Neural progenitor cell (in vitro differentiated cells): ENCODE measurements around the gene PAH. TPM values are rescaled to one million over a fixed set of nuclear protein-coding genes. Genes with fewer than 3 reads are reported as not detected.

Source experiments
- DNase-seq: peaks from one replicate; pipeline ENCODE4 v3.0.0-alpha.2; 2016; ENCODE audit warnings: low spot score
- H2AFZ ChIP-seq: fragments of 200-600 bp; sonication (generic); replicated peaks from 2 replicates; pipeline ENCODE4 v1.6.1; 2016; ENCODE audit warnings: antibody characterized with exemption
- H3F3A ChIP-seq: fragments of 200-600 bp; sonication (generic); 2 replicates; pipeline ENCODE4 v1.6.1; 2016; ENCODE audit warnings: antibody characterized with exemption, low read depth
- H3K27ac ChIP-seq: fragments of 200-600 bp; sonication (generic); 2 replicates; pipeline ENCODE4 v1.5.1; 2016; ENCODE audit warnings: mild to moderate bottlenecking
- H3K27me3 ChIP-seq: fragments of 200-600 bp; sonication (generic); 2 replicates; pipeline ENCODE4 v1.6.1; 2016; ENCODE audit warnings: mild to moderate bottlenecking, moderate library complexity
- H3K36me3 ChIP-seq: fragments of 200-600 bp; sonication (generic); 2 replicates; pipeline ENCODE4 v1.5.1; 2016
- H3K4me1 ChIP-seq: fragments of 200-600 bp; sonication (generic); 2 replicates; pipeline ENCODE4 v1.6.1; 2016; ENCODE audit warnings: mixed run types
- H3K4me2 ChIP-seq: fragments of 200-600 bp; sonication (generic); 2 replicates; pipeline ENCODE4 v1.6.1; 2016
- H3K4me3 ChIP-seq: fragments of 200-600 bp; sonication (generic); 2 replicates; pipeline ENCODE4 v1.5.1; 2016
- H3K79me2 ChIP-seq: fragments of 200-600 bp; sonication (generic); 2 replicates; pipeline ENCODE4 v1.6.1; 2016; ENCODE audit warnings: low read depth
- H3K9ac ChIP-seq: fragments of 200-600 bp; sonication (generic); 2 replicates; pipeline ENCODE4 v1.6.1; 2016
- H3K9me3 ChIP-seq: fragments of 200-600 bp; sonication (generic); 2 replicates; pipeline ENCODE4 v1.5.1; 2016; ENCODE audit warnings: low read depth
- H4K20me1 ChIP-seq: fragments of 200-600 bp; sonication (generic); 2 replicates; pipeline ENCODE4 v1.6.1; 2016; ENCODE audit warnings: low read depth
- H3K27ac Mint-ChIP-seq: 3 replicates; pipeline ENCODE4 v1.8.0; 2021; ENCODE audit warnings: mixed read lengths
- H3K27me3 Mint-ChIP-seq: 2 replicates; pipeline ENCODE4 v1.8.0; 2022; ENCODE audit warnings: low read depth, mild to moderate bottlenecking, inconsistent platforms, moderate library complexity, mixed read lengths; ENCODE audit not compliant: insufficient read depth
- H3K36me3 Mint-ChIP-seq: 3 replicates; pipeline ENCODE4 v1.8.0; 2021; ENCODE audit warnings: mixed read lengths
- H3K4me1 Mint-ChIP-seq: 3 replicates; pipeline ENCODE4 v1.8.0; 2021; ENCODE audit warnings: mixed read lengths
- H3K4me3 Mint-ChIP-seq: 3 replicates; pipeline ENCODE4 v1.8.0; 2021; ENCODE audit warnings: mild to moderate bottlenecking, moderate library complexity, mixed read lengths
- H3K9me3 Mint-ChIP-seq: 3 replicates; pipeline ENCODE4 v1.8.0; 2020; ENCODE audit warnings: mixed read lengths
- CTCF ChIP-seq: fragments of 200-600 bp; sonication (generic); IDR thresholded peaks from 2 replicates; pipeline ENCODE4 v1.5.1; 2017; ENCODE audit warnings: antibody characterized with exemption, mild to moderate bottlenecking
- EZH2 ChIP-seq: fragments of 200-600 bp; sonication (generic); IDR thresholded peaks from 2 replicates; pipeline ENCODE4 v1.6.1; 2017; ENCODE audit warnings: antibody characterized with exemption, mild to moderate bottlenecking, moderate library complexity
- EZH2phosphoT487 ChIP-seq: fragments of 200-600 bp; sonication (generic); IDR thresholded peaks from 2 replicates; pipeline ENCODE4 v1.6.1; 2017; ENCODE audit warnings: antibody characterized with exemption
- total RNA-seq: library from RNA; depleted of rRNA; stranded (reverse); fragments of >200 nt; gene quantifications from 2 replicates; pipeline ENCODE4 v1.2.3, GENCODE V29; 2015; ENCODE audit warnings: low replicate concordance

Gene PAH
- total RNA-seq, 1 donor from 2014 or later, result 0.07 TPM

GRCh38 chr12:102800565-102800964, 116.5 kb downstream of the PAH start:
- H3K4me1 Mint-ChIP-seq, result peaks cover 2% of the 10 kb centered on the region

GRCh38 chr12:102799229-102799628, 117.8 kb downstream of the PAH start:
- Mint-ChIP-seq H3K27me3 (peaks cover 4% of the 10 kb centered on the region), H3K27ac (no peak overlapping the region), H3K4me1 (no peaks in the 10 kb centered on the region), H3K36me3 (no peaks in the 10 kb centered on the region), H3K9me3 (no peaks in the 10 kb centered on the region), H3K4me3 (no peak overlapping the region)
- Histone ChIP-seq H3K79me2 (no peaks in the 10 kb centered on the region), H4K20me1 (no peaks in the 10 kb centered on the region), H3K4me3 (no peak overlapping the region), H3K4me2 (no peak overlapping the region), H3K36me3 (no peaks in the 10 kb centered on the region), H3K27me3 (no peaks in the 10 kb centered on the region), H2AFZ (no peak overlapping the region), H3K9me3 (no peaks in the 10 kb centered on the region), H3K27ac (no peak overlapping the region), H3K9ac (no peak overlapping the region), H3F3A (no peaks in the 10 kb centered on the region), H3K4me1 (no peaks in the 10 kb centered on the region)
- TF ChIP-seq EZH2phosphoT487 (no peak), CTCF (no peak), EZH2 (no peak)
- DNase-seq, result no peak

More at GRCh38 chr12:102800565-102800964, 116.5 kb downstream of the PAH start:
- Histone ChIP-seq H3K27me3 (no peaks in the 10 kb centered on the region), H4K20me1 (no peaks in the 10 kb centered on the region), H3K9me3 (no peaks in the 10 kb centered on the region), H3K4me2 (no peak overlapping the region), H2AFZ (no peak overlapping the region), H3K4me3 (no peak overlapping the region), H3F3A (no peaks in the 10 kb centered on the region), H3K79me2 (no peaks in the 10 kb centered on the region), H3K27ac (no peak overlapping the region), H3K36me3 (no peaks in the 10 kb centered on the region), H3K4me1 (no peaks in the 10 kb centered on the region), H3K9ac (no peak overlapping the region)
- Mint-ChIP-seq H3K9me3 (no peaks in the 10 kb centered on the region), H3K36me3 (no peaks in the 10 kb centered on the region), H3K4me3 (no peak overlapping the region), H3K27ac (no peak overlapping the region), H3K27me3 (peaks cover 4% of the 10 kb centered on the region)
- no peak for DNase-seq
- TF ChIP-seq EZH2phosphoT487, result no peak
- TF ChIP-seq CTCF, result no peak
- TF ChIP-seq EZH2, result no peak

- Histone ChIP-seq H3K9ac (no peak overlapping the region), H3K4me2 (no peak overlapping the region), H3K4me3 (no peak overlapping the region), H3F3A (no peaks in the 10 kb centered on the region), H3K79me2 (no peaks in the 10 kb centered on the region), H3K4me1 (no peaks in the 10 kb centered on the region), H4K20me1 (no peaks in the 10 kb centered on the region), H2AFZ (no peak overlapping the region), H3K27ac (no peak overlapping the region), H3K27me3 (no peaks in the 10 kb centered on the region), H3K9me3 (no peaks in the 10 kb centered on the region), H3K36me3 (no peaks in the 10 kb centered on the region)
- H3K27ac Mint-ChIP-seq, result no peak overlapping the region
- H3K4me3 Mint-ChIP-seq, result no peak overlapping the region
- no peaks in the 10 kb centered on the region for H3K36me3 Mint-ChIP-seq
- peaks cover 4% of the 10 kb centered on the region for H3K27me3 Mint-ChIP-seq
- no peaks in the 10 kb centered on the region for H3K9me3 Mint-ChIP-seq
- no peak for DNase-seq
- no peaks in the 10 kb centered on the region for H3K4me1 Mint-ChIP-seq
- TF ChIP-seq EZH2phosphoT487 (no peak), CTCF (no peak), EZH2 (no peak)
Observed at GRCh38 chr12:102797528-102797927, 119.5 kb downstream of the PAH start.
